SIG-M5 treated with dmso at 0.1 percent for 504 hours (cell line): ENCODE data around the gene SMC6.

Experiments
- DNase-seq: peaks from one replicate; lab custom pipeline; 2025; ENCODE audit not compliant: unreplicated experiment; lab: John Stamatoyannopoulos, UW

The SMC6 gene

GRCh38 chr2:17719562-17720371, 33.8 kb downstream of the SMC6 start:
- DNase-seq, result peak; percentile 27

GRCh38 chr2:17718689-17719088, 34.9 kb downstream of the SMC6 start:
- DNase-seq, result no peak

- DNase-seq, result no peak
Observed at GRCh38 chr2:17717666-17718065, 35.9 kb downstream of the SMC6 start.

- DNase-seq, result no peak
Observed at GRCh38 chr2:17713291-17713690, 40.3 kb downstream of the SMC6 start.

- no peak for DNase-seq
Observed at GRCh38 chr2:17710547-17711248, 42.9 kb downstream of the SMC6 start.

- DNase-seq, result no peak
Observed at GRCh38 chr2:17709897-17710296, 43.7 kb downstream of the SMC6 start.

GRCh38 chr2:17708501-17708900, 45.1 kb downstream of the SMC6 start:
- DNase-seq, result no peak

- DNase-seq, result no peak
Observed at GRCh38 chr2:17706845-17707244, 46.8 kb downstream of the SMC6 start.

GRCh38 chr2:17690776-17691175, 62.8 kb downstream of the SMC6 start:
- no peak for DNase-seq

- DNase-seq, result no peak
Observed at GRCh38 chr2:17689010-17689409, 64.6 kb downstream of the SMC6 start.

- no peak for DNase-seq
Observed at GRCh38 chr2:17688600-17688999, 65.0 kb downstream of the SMC6 start.

GRCh38 chr2:17683981-17684380, 69.6 kb downstream of the SMC6 start:
- DNase-seq, result no peak

GRCh38 chr2:17682098-17682857, 71.3 kb downstream of the SMC6 start:
- DNase-seq, result no peak

- DNase-seq, result no peak
Observed at GRCh38 chr2:17680119-17680518, 73.5 kb downstream of the SMC6 start.

- DNase-seq, result no peak
Observed at GRCh38 chr2:17674817-17675216, 78.8 kb downstream of the SMC6 start.

GRCh38 chr2:17672583-17673317, 80.9 kb downstream of the SMC6 start:
- DNase-seq, result no peak

GRCh38 chr2:17667898-17668297, 85.7 kb downstream of the SMC6 start:
- DNase-seq, result no peak

GRCh38 chr2:17664534-17664933, 89.1 kb downstream of the SMC6 start:
- DNase-seq, result no peak

GRCh38 chr2:17662723-17663122, 90.9 kb downstream of the SMC6 start:
- DNase-seq, result no peak

- no peak for DNase-seq
Observed at GRCh38 chr2:17661460-17661859, 92.2 kb downstream of the SMC6 start.

- DNase-seq, result no peak
Observed at GRCh38 chr2:17660219-17660618, 93.4 kb downstream of the SMC6 start.
